Vagina (tissue), 2 donors: ENCODE measurements around the gene ZNF18.

ENCODE experiments used
- CTCF ChIP-seq, 3 experiments: fragments of 450-650 bp in 2 of 3; fragments of 200-600 bp in 1 of 3; sonication (generic) in 1 of 3; IDR thresholded peaks; one replicate each; pipeline ENCODE4 v1.5.1; 2017 to 2019; ENCODE audit warnings: antibody characterized with exemption in 3 of 3, mild to moderate bottlenecking in 2 of 3, moderate library complexity in 2 of 3
- POLR2AphosphoS5 ChIP-seq, 2 donors: sonication (generic); formaldehyde crosslinking; IDR thresholded peaks; one replicate each; pipeline ENCODE4 v1.9.0; 2017; ENCODE audit warnings: antibody characterized with exemption in 2 of 2, mild to moderate bottlenecking in 2 of 2, low read depth in 1 of 2; ENCODE audit not compliant: insufficient read depth in 1 of 2

DNA sequence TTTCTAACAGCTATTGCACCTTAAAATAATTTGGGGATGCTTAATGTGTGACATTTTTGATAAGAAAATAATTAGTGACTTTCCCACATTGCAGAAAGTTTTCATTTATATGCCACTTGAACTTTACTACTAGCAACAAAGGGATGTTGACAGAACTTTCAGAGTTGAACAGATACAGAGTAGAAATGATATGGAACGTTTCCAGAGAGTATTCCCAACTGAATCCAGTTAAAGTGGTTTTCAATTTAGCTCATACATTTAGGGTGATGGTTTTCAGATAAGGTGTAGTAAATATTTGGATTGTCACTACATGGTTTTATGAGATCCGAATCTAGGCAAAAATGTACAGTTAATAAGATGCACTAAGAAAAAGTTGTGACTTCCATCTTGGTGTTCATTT is 40.7 kb upstream of the ZNF18 start:
- TF ChIP-seq CTCF (IDR thresholded peaks at IDR 0.05) (no peak), POLR2AphosphoS5 (IDR thresholded peaks at IDR 0.05; ENCODE audit: insufficient read depth in 1 of 2, low read depth in 1 of 2) (no peak)
